ENCODE measurements around the gene PRKCE.

Gene PRKCE

GRCh38 chr2:45980161-45980865 lies 328.8 kb downstream of the PRKCE start:
- no peak for DNase-seq

GRCh38 chr2:45981384-45981930 lies 330.0 kb downstream of the PRKCE start:
- no peak for DNase-seq

GRCh38 chr2:45982096-45982495 lies 330.6 kb downstream of the PRKCE start:
- DNase-seq: no peak

GRCh38 chr2:45983213-45983612 lies 331.7 kb downstream of the PRKCE start:
- DNase-seq: no peak

GRCh38 chr2:45984366-45984765 lies 332.9 kb downstream of the PRKCE start:
- DNase-seq: no peak

GRCh38 chr2:45984896-45985473 lies 333.5 kb downstream of the PRKCE start:
- no peak for DNase-seq

- no peak for DNase-seq
Observed at GRCh38 chr2:45986509-45986908, 335.0 kb downstream of the PRKCE start.

GRCh38 chr2:45987856-45988255 lies 336.4 kb downstream of the PRKCE start:
- no peak for DNase-seq

- DNase-seq: no peak
Observed at GRCh38 chr2:45988879-45989278, 337.4 kb downstream of the PRKCE start.

- DNase-seq: no peak
Observed at GRCh38 chr2:45990131-45990530, 338.7 kb downstream of the PRKCE start.

- peak; percentile 47 for DNase-seq
Observed at GRCh38 chr2:45992021-45992740, 340.7 kb downstream of the PRKCE start.

GRCh38 chr2:45992741-45993475 lies 341.4 kb downstream of the PRKCE start:
- no peak for DNase-seq

- DNase-seq: peak; percentile 73
Observed at GRCh38 chr2:45993476-45993991, 342.1 kb downstream of the PRKCE start.

GRCh38 chr2:45994060-45994459 lies 342.6 kb downstream of the PRKCE start:
- DNase-seq: no peak

GRCh38 chr2:46000660-46001059 lies 349.2 kb downstream of the PRKCE start:
- no peak for DNase-seq

GRCh38 chr2:46001290-46001689 lies 349.8 kb downstream of the PRKCE start:
- no peak for DNase-seq

- DNase-seq: no peak
Observed at GRCh38 chr2:46001741-46002506, 350.4 kb downstream of the PRKCE start.

GRCh38 chr2:46002507-46002883 lies 351.0 kb downstream of the PRKCE start:
- no peak for DNase-seq

- no peak for DNase-seq
Observed at GRCh38 chr2:46002947-46003346, 351.5 kb downstream of the PRKCE start.

GRCh38 chr2:46003903-46004473 lies 352.5 kb downstream of the PRKCE start:
- no peak for DNase-seq

GRCh38 chr2:46006473-46007025 lies 355.1 kb downstream of the PRKCE start:
- DNase-seq: no peak
